Panc1 (cell line): ENCODE data around the gene FGFR4.

ENCODE experiments used
- POLR2AphosphoS5 ChIP-seq: IDR thresholded peaks from 2 replicates; pipeline ENCODE4 v1.6.1; 2012; ENCODE audit warnings: mild to moderate bottlenecking, low read depth, low read length, moderate library complexity
- SIN3A ChIP-seq: IDR thresholded peaks from 2 replicates; pipeline ENCODE4 v1.6.1; 2012; ENCODE audit warnings: low read depth, mild to moderate bottlenecking, low read length, moderate library complexity, borderline replicate concordance; ENCODE audit not compliant: insufficient read depth
- TCF7L2 ChIP-seq: IDR thresholded peaks from 2 replicates; pipeline ENCODE4 v1.6.1; 2011; ENCODE audit warnings: mild to moderate bottlenecking, low read depth, low read length, inconsistent platforms
- TF ChIP-seq, protein P1 (sequence below): fragments of 450-650 bp; IDR thresholded peaks from 2 replicates; pipeline ENCODE4 v1.5.1; 2017; ENCODE audit warnings: mild to moderate bottlenecking
- TF ChIP-seq, protein P2 (sequence below), 2 experiments: IDR thresholded peaks; 2 replicates each; pipeline ENCODE4 v1.6.1; 2011 to 2012; ENCODE audit warnings: low read depth in 2 of 2, control low read depth in 1 of 2, low read length in 1 of 2, mild to moderate bottlenecking in 1 of 2, moderate library complexity in 1 of 2; ENCODE audit not compliant: insufficient read depth in 1 of 2

DNA sequence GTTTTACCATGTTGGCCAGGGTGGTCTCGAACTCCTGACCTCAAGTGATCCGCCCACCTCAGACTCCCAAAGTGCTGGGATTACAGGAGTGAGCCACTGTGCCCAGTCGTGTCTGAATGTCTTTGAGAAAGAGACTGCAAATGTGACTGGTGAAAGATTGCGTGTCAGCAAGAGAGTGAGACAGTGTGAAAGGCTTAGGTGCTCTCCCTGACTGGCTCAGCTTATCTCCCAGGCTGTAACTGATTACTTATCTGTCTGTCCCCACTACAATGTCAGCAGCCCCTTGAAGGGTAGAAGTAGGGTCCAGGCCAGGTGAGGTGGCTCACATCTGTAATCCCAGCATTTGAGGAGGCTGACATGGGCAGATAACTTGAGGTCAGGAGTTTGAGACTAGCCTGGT lies 3.4 kb upstream of the FGFR4 start:
- TF ChIP-seq, protein P1, sequence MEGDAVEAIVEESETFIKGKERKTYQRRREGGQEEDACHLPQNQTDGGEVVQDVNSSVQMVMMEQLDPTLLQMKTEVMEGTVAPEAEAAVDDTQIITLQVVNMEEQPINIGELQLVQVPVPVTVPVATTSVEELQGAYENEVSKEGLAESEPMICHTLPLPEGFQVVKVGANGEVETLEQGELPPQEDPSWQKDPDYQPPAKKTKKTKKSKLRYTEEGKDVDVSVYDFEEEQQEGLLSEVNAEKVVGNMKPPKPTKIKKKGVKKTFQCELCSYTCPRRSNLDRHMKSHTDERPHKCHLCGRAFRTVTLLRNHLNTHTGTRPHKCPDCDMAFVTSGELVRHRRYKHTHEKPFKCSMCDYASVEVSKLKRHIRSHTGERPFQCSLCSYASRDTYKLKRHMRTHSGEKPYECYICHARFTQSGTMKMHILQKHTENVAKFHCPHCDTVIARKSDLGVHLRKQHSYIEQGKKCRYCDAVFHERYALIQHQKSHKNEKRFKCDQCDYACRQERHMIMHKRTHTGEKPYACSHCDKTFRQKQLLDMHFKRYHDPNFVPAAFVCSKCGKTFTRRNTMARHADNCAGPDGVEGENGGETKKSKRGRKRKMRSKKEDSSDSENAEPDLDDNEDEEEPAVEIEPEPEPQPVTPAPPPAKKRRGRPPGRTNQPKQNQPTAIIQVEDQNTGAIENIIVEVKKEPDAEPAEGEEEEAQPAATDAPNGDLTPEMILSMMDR, result no peak
- TF ChIP-seq SIN3A (no peak), TCF7L2 (no peak), POLR2AphosphoS5 (no peak)
- TF ChIP-seq, protein P2, sequence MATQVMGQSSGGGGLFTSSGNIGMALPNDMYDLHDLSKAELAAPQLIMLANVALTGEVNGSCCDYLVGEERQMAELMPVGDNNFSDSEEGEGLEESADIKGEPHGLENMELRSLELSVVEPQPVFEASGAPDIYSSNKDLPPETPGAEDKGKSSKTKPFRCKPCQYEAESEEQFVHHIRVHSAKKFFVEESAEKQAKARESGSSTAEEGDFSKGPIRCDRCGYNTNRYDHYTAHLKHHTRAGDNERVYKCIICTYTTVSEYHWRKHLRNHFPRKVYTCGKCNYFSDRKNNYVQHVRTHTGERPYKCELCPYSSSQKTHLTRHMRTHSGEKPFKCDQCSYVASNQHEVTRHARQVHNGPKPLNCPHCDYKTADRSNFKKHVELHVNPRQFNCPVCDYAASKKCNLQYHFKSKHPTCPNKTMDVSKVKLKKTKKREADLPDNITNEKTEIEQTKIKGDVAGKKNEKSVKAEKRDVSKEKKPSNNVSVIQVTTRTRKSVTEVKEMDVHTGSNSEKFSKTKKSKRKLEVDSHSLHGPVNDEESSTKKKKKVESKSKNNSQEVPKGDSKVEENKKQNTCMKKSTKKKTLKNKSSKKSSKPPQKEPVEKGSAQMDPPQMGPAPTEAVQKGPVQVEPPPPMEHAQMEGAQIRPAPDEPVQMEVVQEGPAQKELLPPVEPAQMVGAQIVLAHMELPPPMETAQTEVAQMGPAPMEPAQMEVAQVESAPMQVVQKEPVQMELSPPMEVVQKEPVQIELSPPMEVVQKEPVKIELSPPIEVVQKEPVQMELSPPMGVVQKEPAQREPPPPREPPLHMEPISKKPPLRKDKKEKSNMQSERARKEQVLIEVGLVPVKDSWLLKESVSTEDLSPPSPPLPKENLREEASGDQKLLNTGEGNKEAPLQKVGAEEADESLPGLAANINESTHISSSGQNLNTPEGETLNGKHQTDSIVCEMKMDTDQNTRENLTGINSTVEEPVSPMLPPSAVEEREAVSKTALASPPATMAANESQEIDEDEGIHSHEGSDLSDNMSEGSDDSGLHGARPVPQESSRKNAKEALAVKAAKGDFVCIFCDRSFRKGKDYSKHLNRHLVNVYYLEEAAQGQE (IDR thresholded peaks at IDR 0.05; ENCODE audit: insufficient read depth in 1 of 2, low read depth in 2 of 2, low read length in 1 of 2), result no peak
